IMR-90 (cell line): Measurements from ENCODE around the gene SGK1. TPM values are rescaled to one million over a fixed set of nuclear protein-coding genes. Genes with fewer than 3 reads are reported as not detected.

ENCODE experiments used
- ATAC-seq: fragments of 200-7000 bp; cut with Tn5 transposase; 2 replicates; pipeline ENCODE4 v1.9.1; 2020; ENCODE audit warnings: low read depth, mild to moderate bottlenecking, moderate library complexity
- BruUV-seq: library from RNA; stranded (reverse); fragments of 400-500 nt; replicated peaks from 2 replicates; lab custom pipeline; 2021; lab: Mats Ljungman, UMichigan
- CTCF ChIA-PET: fragments of 300-600 bp; formaldehyde crosslinking; extraction: SDS; loops from one replicate; lab custom pipeline; 2021; ENCODE audit warnings: antibody characterized with exemption; lab: Yijun Ruan, JAX
- POLR2A ChIA-PET: fragments of 300-600 bp; sonication (Branson Sonifier 250); formaldehyde crosslinking; loops from one replicate; lab custom pipeline; 2022; ENCODE audit warnings: antibody characterized with exemption; ENCODE audit not compliant: unreplicated experiment; lab: Charles Lee
- DNase-seq: peaks from one replicate; pipeline ENCODE4 v3.0.0; 2013
- H2AFZ ChIP-seq: replicated peaks from 2 replicates; pipeline ENCODE3; 2013; ENCODE audit warnings: low read length, mild to moderate bottlenecking; ENCODE audit not compliant: poor library complexity
- H2AK5ac ChIP-seq: 2 replicates; pipeline ENCODE4 v1.6.1; 2013; ENCODE audit warnings: low read depth, low read length, inconsistent platforms
- H2AK9ac ChIP-seq: replicated peaks from 2 replicates; pipeline ENCODE3; 2013; ENCODE audit warnings: mild to moderate bottlenecking, low read depth, low read length, moderate library complexity; ENCODE audit not compliant: poor library complexity
- H2BK120ac ChIP-seq: 2 replicates; pipeline ENCODE4 v1.6.1; 2013; ENCODE audit warnings: low read depth, low read length, inconsistent platforms
- H2BK15ac ChIP-seq: 3 replicates; pipeline ENCODE4 v1.6.1; 2013; ENCODE audit warnings: low read depth, low read length, inconsistent platforms
- H2BK20ac ChIP-seq: 2 replicates; pipeline ENCODE4 v1.6.1; 2013; ENCODE audit warnings: low read depth, mild to moderate bottlenecking, inconsistent platforms, low read length, moderate library complexity
- H2BK5ac ChIP-seq: 2 replicates; pipeline ENCODE4 v1.6.1; 2013; ENCODE audit warnings: mild to moderate bottlenecking, low read depth, low read length, inconsistent platforms; ENCODE audit not compliant: poor library complexity, severe bottlenecking
- H3K14ac ChIP-seq: replicated peaks from 2 replicates; pipeline ENCODE4 v1.6.1; 2013; ENCODE audit warnings: low read depth, low read length, inconsistent platforms
- H3K18ac ChIP-seq: 2 replicates; pipeline ENCODE4 v1.6.1; 2013; ENCODE audit warnings: low read depth, low read length, control low read depth
- H3K23ac ChIP-seq: 2 replicates; pipeline ENCODE4 v1.6.1; 2013; ENCODE audit warnings: low read depth, low read length, inconsistent platforms
- H3K27ac ChIP-seq: 2 replicates; pipeline ENCODE4 v1.5.1; 2013; ENCODE audit warnings: mild to moderate bottlenecking, control low read depth, low read length; ENCODE audit not compliant: insufficient read depth
- H3K27me3 ChIP-seq: 2 replicates; pipeline ENCODE4 v1.6.1; 2013; ENCODE audit warnings: low read length; ENCODE audit not compliant: control insufficient read depth, insufficient read depth
- H3K36me3 ChIP-seq: 2 replicates; pipeline ENCODE4 v1.6.1; 2013; ENCODE audit warnings: low read length, mixed read lengths; ENCODE audit not compliant: control insufficient read depth, insufficient read depth
- H3K4ac ChIP-seq: 2 replicates; pipeline ENCODE4 v1.6.1; 2013; ENCODE audit warnings: low read depth, low read length, inconsistent platforms
- H3K4me1 ChIP-seq: 2 replicates; pipeline ENCODE4 v1.6.1; 2013; ENCODE audit warnings: low read length, mixed read lengths; ENCODE audit not compliant: control insufficient read depth, insufficient read depth
- H3K4me2 ChIP-seq: 2 replicates; pipeline ENCODE4 v1.6.1; 2013; ENCODE audit warnings: low read depth, mild to moderate bottlenecking, control low read depth, low read length, moderate library complexity
- H3K4me3 ChIP-seq: 2 replicates; pipeline ENCODE4 v1.5.1; 2013; ENCODE audit warnings: low read depth, mild to moderate bottlenecking, control low read depth, low read length, moderate library complexity; ENCODE audit not compliant: insufficient read depth
- H3K56ac ChIP-seq: 2 replicates; pipeline ENCODE4 v1.6.1; 2013; ENCODE audit warnings: low read length, inconsistent platforms; ENCODE audit not compliant: insufficient read depth; ENCODE audit errors: extremely low read depth
- H3K79me1 ChIP-seq, 2 experiments: 2 replicates each; pipeline ENCODE4 v1.6.1; 2013; ENCODE audit warnings: low read length in 2 of 2, inconsistent platforms in 1 of 2, low read depth in 1 of 2
- H3K9ac ChIP-seq: 2 replicates; pipeline ENCODE4 v1.6.1; 2013; ENCODE audit warnings: low read depth, low read length, control low read depth
- H3K9me1 ChIP-seq: 2 replicates; pipeline ENCODE4 v1.6.1; 2013; ENCODE audit warnings: low read length, inconsistent platforms; ENCODE audit not compliant: insufficient read depth
- H3K9me3 ChIP-seq: 2 replicates; pipeline ENCODE4 v1.6.1; 2013; ENCODE audit warnings: low read length; ENCODE audit not compliant: control insufficient read depth, insufficient read depth
- H4K20me1 ChIP-seq: 2 replicates; pipeline ENCODE4 v1.6.1; 2013; ENCODE audit warnings: low read length, inconsistent platforms; ENCODE audit not compliant: insufficient read depth
- H4K5ac ChIP-seq: 2 replicates; pipeline ENCODE4 v1.6.1; 2013; ENCODE audit warnings: mild to moderate bottlenecking, low read depth, low read length, control low read depth
- H4K8ac ChIP-seq, 2 experiments: 2 replicates each; pipeline ENCODE4 v1.6.1; 2013; ENCODE audit warnings: low read depth in 2 of 2, low read length in 2 of 2, control low read depth in 1 of 2, inconsistent platforms in 1 of 2
- H4K91ac ChIP-seq: 2 replicates; pipeline ENCODE4 v1.6.1; 2013; ENCODE audit warnings: low read depth, low read length, inconsistent platforms; ENCODE audit not compliant: insufficient read depth
- BHLHE40 ChIP-seq: fragments of 150-350 bp; IDR thresholded peaks from 2 replicates; pipeline ENCODE4 v1.6.1; 2016; ENCODE audit warnings: mild to moderate bottlenecking, low read depth, low read length
- CEBPB ChIP-seq: IDR thresholded peaks from 2 replicates; pipeline ENCODE4 v1.6.1; 2012; ENCODE audit warnings: low read depth, low read length, improper control_type of control experiment
- CHD1 ChIP-seq: IDR thresholded peaks from 2 replicates; pipeline ENCODE4 v1.6.1; 2012; ENCODE audit warnings: low read depth, low read length, improper control_type of control experiment
- CTCF ChIP-seq: conservative IDR thresholded peaks from 2 replicates; pipeline ENCODE4 v1.5.1; 2012; ENCODE audit warnings: mild to moderate bottlenecking, low read depth, low read length, improper control_type of control experiment
- ELK1 ChIP-seq: fragments of 150-350 bp; IDR thresholded peaks from 2 replicates; pipeline ENCODE4 v1.6.1; 2016; ENCODE audit warnings: low read depth, mild to moderate bottlenecking, low read length, moderate library complexity, borderline replicate concordance
- FOS ChIP-seq: fragments of 150-350 bp; IDR thresholded peaks from 2 replicates; pipeline ENCODE4 v1.6.1; 2016; ENCODE audit warnings: low read depth, low read length
- MAZ ChIP-seq: IDR thresholded peaks from 2 replicates; pipeline ENCODE4 v1.6.1; 2012; ENCODE audit warnings: low read depth, mild to moderate bottlenecking, low read length, improper control_type of control experiment, moderate library complexity, borderline replicate concordance
- MXI1 ChIP-seq: IDR thresholded peaks from 2 replicates; pipeline ENCODE4 v1.6.1; 2012; ENCODE audit warnings: low read depth, mild to moderate bottlenecking, low read length, moderate library complexity, borderline replicate concordance
- NFE2L2 ChIP-seq: fragments of 150-350 bp; IDR thresholded peaks from 2 replicates; pipeline ENCODE4 v1.6.1; 2016; ENCODE audit warnings: low read depth, mild to moderate bottlenecking, low read length
- POLR2A ChIP-seq: IDR thresholded peaks from 2 replicates; pipeline ENCODE4 v1.6.1; 2012; ENCODE audit warnings: mild to moderate bottlenecking, low read depth, low read length
- RCOR1 ChIP-seq: IDR thresholded peaks from 2 replicates; pipeline ENCODE4 v1.6.1; 2012; ENCODE audit warnings: mild to moderate bottlenecking, low read length, improper control_type of control experiment; ENCODE audit not compliant: insufficient replicate concordance
- RFX5 ChIP-seq: IDR thresholded peaks from 2 replicates; pipeline ENCODE4 v1.8.0; 2012; ENCODE audit warnings: low read depth, mild to moderate bottlenecking, low read length, moderate library complexity
- SMC3 ChIP-seq: fragments of 150-350 bp; IDR thresholded peaks from 2 replicates; pipeline ENCODE4 v1.6.1; 2016; ENCODE audit warnings: low read depth, mild to moderate bottlenecking, antibody characterized with exemption, low read length, moderate library complexity
- USF2 ChIP-seq: fragments of 150-350 bp; IDR thresholded peaks from 2 replicates; pipeline ENCODE4 v1.6.1; 2017; ENCODE audit warnings: mild to moderate bottlenecking, antibody characterized with exemption, low read length, low read depth
- WGBS, 2 experiments: methylation state at CpG; one replicate each; pipeline versions ENCODE4 v1.1.5 to v1.1.7; 2013; ENCODE audit warnings: missing lambda C conversion rate in 2 of 2; ENCODE audit not compliant: insufficient read length in 1 of 2; ENCODE audit errors: extremely low coverage in 2 of 2; 5-methylcytosine and 5-hydroxymethylcytosine counted together
- dilution Hi-C: fragments of 300-500 bp; cut with HindIII; formaldehyde crosslinking; loops from one replicate; pipeline ENCODE4 v1.14.3; 2018; ENCODE audit warnings: low sequenced_read_pairs; ENCODE audit not compliant: unreplicated experiment
- in situ Hi-C: fragments of 300-500 bp; cut with MboI; formaldehyde crosslinking; loops from 3 replicates; pipeline ENCODE4 v1.14.3; 2019; ENCODE audit warnings: low sequenced_read_pairs, inconsistent platforms, mixed read lengths
- intact Hi-C: fragments of 100-400 bp; cut with micrococcal nuclease; formaldehyde crosslinking; loops from 2 replicates; pipeline ENCODE4 v1.10.0; 2022
- polyA plus RNA-seq, 3 experiments: library from polyadenylated mRNA; depleted of rRNA; stranded (reverse); fragments of >200 nt; gene quantifications; 2 replicates each; pipeline ENCODE4 v1.2.3, GENCODE V29; 2012; ENCODE audit warnings: low replicate concordance in 1 of 3
- total RNA-seq: library from RNA; depleted of rRNA; stranded (reverse); fragments of >200 nt; gene quantifications from 2 replicates; pipeline ENCODE4 v1.2.3, GENCODE V29; 2012

Gene SGK1
- total and polyA plus RNA-seq, 2 of the 4 experiments (the other 2 are of a cell fraction): 121 to 255 TPM

- no TSS peak for BruUV-seq
- Histone ChIP-seq H4K20me1 (no peaks in the 10 kb centered on the region), H3K56ac (no peak overlapping the region), H4K5ac (no peak overlapping the region), H3K9me1 (no peaks in the 10 kb centered on the region), H2AK9ac (no peak overlapping the region), H3K4ac (no peak overlapping the region), H3K4me1 (no peaks in the 10 kb centered on the region), H2AFZ (no peak overlapping the region), H4K8ac (no peak overlapping the region), H4K91ac (no peak overlapping the region), H3K14ac (no peak overlapping the region), H3K27ac (no peak overlapping the region), H2BK20ac (no peak overlapping the region), H3K23ac (no peak overlapping the region), H2AK5ac (no peak overlapping the region), H2BK120ac (no peak overlapping the region), H3K4me2 (peak overlapping the region; percentile 74; the same call in 1 of the 2 replicates), H3K27me3 (no peaks in the 10 kb centered on the region), H3K9ac (no peak overlapping the region), H3K18ac (no peak overlapping the region), H2BK5ac (peak overlapping the region; percentile 5), H3K4me3 (no peak overlapping the region), H3K9me3 (no peaks in the 10 kb centered on the region), H3K36me3 (no peaks in the 10 kb centered on the region), H3K79me1 (no peaks in the 10 kb centered on the region), H2BK15ac (peak overlapping the region; percentile 17; the same call in 1 of the 3 replicates)
- ATAC-seq (peak; percentile 70), DNase-seq (peak; percentile 91)
- dilution Hi-C loops (no loop called here), intact Hi-C loops (loop anchor here (5.0 kb wide), 1 partner anchor 34 kb away; no protein-coding TSS in a partner anchor), in situ Hi-C loops (no loop called here)
- ChIA-PET POLR2A (interaction anchor here (0.6 kb wide), 2 partner anchors 128 to 188 kb away, joined by 6 to 8 read pairs; no protein-coding TSS in a partner anchor), CTCF (interaction anchor here (1.0 to 1.1 kb wide), 2 partner anchors 10 to 67 kb away, joined by 3 to 4 read pairs; no protein-coding TSS in a partner anchor)
- WGBS, 2 experiments: no CpG with 5 or more reads among the region's 2 CpGs
- TF ChIP-seq CHD1 (no peak), CEBPB (no peak), MAZ (no peak), CTCF (no peak), RFX5 (no peak), USF2 (no peak), BHLHE40 (peak; percentile 64), SMC3 (0 out of 2 replicates have a peak, but pooled peaks have one; percentile 12), POLR2A (no peak), MXI1 (no peak), RCOR1 (no peak), FOS (peak; percentile 83), NFE2L2 (0 out of 2 replicates have a peak, but pooled peaks have one; percentile 12), ELK1 (no peak)
Measured at GRCh38 chr6:134363323-134364039, 45.6 kb upstream of the SGK1 start.
